ENCODE measurements around the gene HMGCLL1.

The HMGCLL1 gene

GRCh38 chr6:55497694-55498093 is 81.3 kb downstream of the HMGCLL1 start:
- 0 out of 2 replicates have a peak, but pooled peaks cover 3% of the 10 kb centered on the region for H3K4me1 ChIP-seq
- TF ChIP-seq CTCF (IDR thresholded peaks at IDR 0.05; ENCODE audit: low read depth, low read length), result no peak
- no peaks in the 10 kb centered on the region for H3K9me3 ChIP-seq
- H3K36me3 ChIP-seq, result no peaks in the 10 kb centered on the region
- DNase-seq, result no peak
- H3K27me3 ChIP-seq, result no peaks in the 10 kb centered on the region
- no peak overlapping the region for H3K4me3 ChIP-seq (ENCODE audit: low read depth, low read length)

- no peaks in the 10 kb centered on the region for H3K9me3 ChIP-seq
- no peak overlapping the region for H3K4me3 ChIP-seq (ENCODE audit: low read depth, low read length)
- H3K36me3 ChIP-seq, result no peaks in the 10 kb centered on the region
- H3K27me3 ChIP-seq, result no peaks in the 10 kb centered on the region
- 0 out of 2 replicates have a peak, but pooled peaks cover 3% of the 10 kb centered on the region for H3K4me1 ChIP-seq
- TF ChIP-seq CTCF (IDR thresholded peaks at IDR 0.05; ENCODE audit: low read depth, low read length), result no peak
- no peak for DNase-seq
Observed at GRCh38 chr6:55496201-55496600, 82.8 kb downstream of the HMGCLL1 start.

- TF ChIP-seq CTCF (IDR thresholded peaks at IDR 0.05; ENCODE audit: low read depth, low read length), result no peak
Observed at GRCh38 chr6:55495277-55495676, 83.7 kb downstream of the HMGCLL1 start.

GRCh38 chr6:55494411-55494810 is 84.6 kb downstream of the HMGCLL1 start:
- TF ChIP-seq CTCF (IDR thresholded peaks at IDR 0.05; ENCODE audit: low read depth, low read length), result no peak

More at GRCh38 chr6:55495277-55495676, 83.7 kb downstream of the HMGCLL1 start:
- Histone ChIP-seq H3K4me1 (0 out of 2 replicates have a peak, but pooled peaks cover 3% of the 10 kb centered on the region), H3K4me3 (ENCODE audit: low read depth, low read length) (no peak overlapping the region), H3K27me3 (no peaks in the 10 kb centered on the region), H3K36me3 (no peaks in the 10 kb centered on the region), H3K9me3 (no peaks in the 10 kb centered on the region)
- DNase-seq, result no peak

GRCh38 chr6:55492259-55492658 is 86.7 kb downstream of the HMGCLL1 start:
- no peaks in the 10 kb centered on the region for H3K36me3 ChIP-seq
- no peak for DNase-seq
- H3K27me3 ChIP-seq, result no peaks in the 10 kb centered on the region
- H3K9me3 ChIP-seq, result no peaks in the 10 kb centered on the region
- 0 out of 2 replicates have a peak, but pooled peaks cover 3% of the 10 kb centered on the region for H3K4me1 ChIP-seq
- TF ChIP-seq CTCF (IDR thresholded peaks at IDR 0.05; ENCODE audit: low read depth, low read length), result no peak
- no peak overlapping the region for H3K4me3 ChIP-seq (ENCODE audit: low read depth, low read length)

More at GRCh38 chr6:55494411-55494810, 84.6 kb downstream of the HMGCLL1 start:
- Histone ChIP-seq H3K27me3 (no peaks in the 10 kb centered on the region), H3K36me3 (no peaks in the 10 kb centered on the region), H3K9me3 (no peaks in the 10 kb centered on the region), H3K4me3 (ENCODE audit: low read depth, low read length) (no peak overlapping the region), H3K4me1 (0 out of 2 replicates have a peak, but pooled peaks cover 3% of the 10 kb centered on the region)
- no peak for DNase-seq

- no peaks in the 10 kb centered on the region for H3K27me3 ChIP-seq
- no peak for DNase-seq
- 0 out of 2 replicates have a peak, but pooled peaks cover 3% of the 10 kb centered on the region for H3K4me1 ChIP-seq
- TF ChIP-seq CTCF (IDR thresholded peaks at IDR 0.05; ENCODE audit: low read depth, low read length), result no peak
- no peak overlapping the region for H3K4me3 ChIP-seq (ENCODE audit: low read depth, low read length)
- no peaks in the 10 kb centered on the region for H3K9me3 ChIP-seq
- no peaks in the 10 kb centered on the region for H3K36me3 ChIP-seq
Observed at GRCh38 chr6:55490871-55491270, 88.1 kb downstream of the HMGCLL1 start.
